GM21723 (cell line): ENCODE measurements around the gene GP9.

Experiments
- ATAC-seq: cut with Tn5 transposase; IDR thresholded peaks from one replicate; pipeline ENCODE4 v1.9.1; 2021; ENCODE audit warnings: mild to moderate bottlenecking, moderate library complexity; ENCODE audit not compliant: unreplicated experiment

Gene GP9

DNA sequence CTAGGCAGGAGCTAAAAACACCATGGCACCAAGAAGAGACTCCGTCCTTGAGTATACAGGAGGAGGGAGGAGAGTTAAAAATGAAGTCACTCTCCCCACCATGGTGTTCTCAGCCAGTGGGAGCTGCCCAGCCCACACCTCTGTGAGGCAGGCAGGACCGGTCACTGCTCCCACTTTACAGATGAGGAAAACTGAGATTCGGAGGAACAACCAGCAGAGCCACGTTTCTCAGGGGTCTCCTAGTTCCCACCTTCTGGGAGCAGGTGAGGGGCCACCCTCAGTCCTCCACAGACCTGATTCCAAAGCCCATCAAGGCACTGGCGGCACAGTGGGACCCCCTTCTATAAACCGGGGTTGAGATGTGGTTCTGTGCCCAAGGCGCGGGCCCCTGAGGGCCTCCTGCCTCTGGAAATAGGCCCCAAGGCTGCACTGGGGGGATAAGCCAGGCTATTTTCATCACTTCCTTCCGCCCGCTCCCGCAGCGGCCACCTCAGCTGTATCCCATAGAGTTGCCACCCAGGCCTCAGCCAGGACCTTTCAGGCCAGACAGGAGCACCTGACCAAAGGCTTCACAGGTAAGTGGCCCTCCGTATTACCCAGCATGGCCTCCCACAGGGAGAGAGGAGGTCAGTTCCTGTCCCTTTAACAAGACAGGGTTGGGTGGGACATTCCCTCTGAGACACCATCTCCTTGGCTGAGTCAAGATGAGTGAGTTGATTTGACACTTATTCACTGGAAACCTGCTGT, at the start of gene GP9:
Gene GP9 (plus strand): TSS at position 504 of the 747 bp plus-strand sequence. CDS start 961 bp downstream, outside the sequence.
- ATAC-seq = no peak

DNA sequence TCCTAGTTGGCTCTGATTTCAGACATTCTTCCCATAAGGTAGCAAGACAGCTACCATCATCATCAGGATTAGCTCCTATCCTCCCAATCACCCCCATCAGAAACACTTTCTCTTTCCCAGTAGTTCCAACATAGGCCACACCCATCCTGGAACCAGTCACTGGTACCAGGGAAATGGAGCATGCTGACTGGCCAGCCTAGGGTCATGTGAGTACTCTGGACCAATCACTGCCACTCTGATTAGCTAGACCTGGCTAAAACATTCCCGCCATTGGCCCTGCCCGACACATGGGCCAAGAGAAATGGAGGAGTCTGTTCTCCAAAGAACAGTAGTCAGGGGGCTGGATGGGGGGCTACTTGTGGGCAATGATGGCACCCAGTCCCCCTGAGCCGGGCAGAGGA, 47.1 kb upstream of the GP9 start:
- ATAC-seq = no peak

GRCh38 chr3:129014148-129014547, 46.4 kb upstream of the GP9 start:
- no peak for ATAC-seq

- no peak for ATAC-seq
Observed at GRCh38 chr3:129014793-129015345, 45.7 kb upstream of the GP9 start.

- ATAC-seq = no peak
Observed at GRCh38 chr3:129015388-129016105, 45.0 kb upstream of the GP9 start.

GRCh38 chr3:129016356-129016719, 44.2 kb upstream of the GP9 start:
- no peak for ATAC-seq

GRCh38 chr3:129016720-129017483, 43.7 kb upstream of the GP9 start:
- peak; percentile 78 for ATAC-seq

DNA sequence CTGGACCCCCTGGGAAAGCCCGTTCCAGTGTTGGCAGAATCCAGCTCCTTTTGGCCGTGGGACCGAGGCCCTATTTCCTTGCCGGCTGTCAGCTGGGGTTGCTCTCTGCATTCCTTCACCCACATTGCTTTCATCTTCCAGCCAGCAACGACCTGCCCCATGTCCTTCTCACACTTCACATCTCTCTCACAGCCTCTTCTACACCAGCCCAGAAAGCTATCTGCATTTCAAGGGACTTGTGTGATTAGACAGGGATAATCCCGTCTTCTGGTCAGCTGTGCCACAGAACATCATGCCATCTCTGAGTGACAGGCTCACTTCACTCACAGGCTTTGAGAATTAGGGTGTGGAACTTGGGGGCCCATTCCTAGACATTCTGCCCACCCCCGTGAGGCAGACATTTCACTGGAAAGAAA, 43.1 kb upstream of the GP9 start:
- peak; percentile 2 for ATAC-seq

GRCh38 chr3:129018271-129018670, 42.3 kb upstream of the GP9 start:
- ATAC-seq = no peak

- ATAC-seq = no peak
Observed at GRCh38 chr3:129018751-129019150, 41.8 kb upstream of the GP9 start.

- ATAC-seq = no peak
Observed at GRCh38 chr3:129019266-129019665, 41.3 kb upstream of the GP9 start.

DNA sequence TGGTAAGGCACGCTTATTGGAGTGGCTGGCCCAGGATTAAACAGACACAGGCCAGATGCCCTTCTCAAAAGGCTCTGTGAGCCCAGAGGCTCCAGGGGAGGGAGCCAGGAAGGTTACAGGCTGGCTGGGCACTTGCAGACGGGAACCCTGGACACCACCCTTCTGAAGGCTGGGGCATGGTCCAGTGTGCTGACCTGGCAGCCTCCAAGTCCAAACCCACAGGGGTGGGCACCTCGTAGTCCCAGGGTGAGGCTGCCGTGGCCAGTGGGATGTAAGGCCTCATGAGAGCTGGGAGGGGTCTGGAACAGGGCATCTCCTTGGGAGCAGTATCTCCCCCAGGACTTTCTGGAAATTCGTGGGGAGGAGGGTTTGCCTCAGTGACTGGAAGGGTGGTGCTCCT, 39.9 kb upstream of the GP9 start:
- ATAC-seq = no peak

DNA sequence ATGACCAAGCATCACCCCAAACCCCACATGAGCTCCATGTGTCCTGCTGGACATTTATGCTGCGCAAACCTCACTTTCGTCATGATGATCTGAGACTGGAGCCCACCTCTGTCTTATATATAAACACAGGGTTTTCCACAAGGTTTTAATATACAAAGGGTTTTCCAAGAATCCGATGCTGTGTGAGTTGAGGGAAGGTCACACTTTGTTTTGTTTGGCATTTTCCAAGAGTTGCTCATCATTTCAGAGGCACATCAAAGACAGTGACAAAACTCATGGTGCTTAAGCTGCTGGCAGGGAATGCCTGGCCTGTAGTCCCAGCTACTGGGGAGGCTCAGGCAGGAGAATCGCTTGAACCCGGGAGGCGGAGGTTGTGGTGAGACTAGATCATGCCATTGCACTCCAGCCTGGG, 39.4 kb upstream of the GP9 start:
- no peak for ATAC-seq

- no peak for ATAC-seq
Observed at GRCh38 chr3:129022114-129023007, 38.2 kb upstream of the GP9 start.

DNA sequence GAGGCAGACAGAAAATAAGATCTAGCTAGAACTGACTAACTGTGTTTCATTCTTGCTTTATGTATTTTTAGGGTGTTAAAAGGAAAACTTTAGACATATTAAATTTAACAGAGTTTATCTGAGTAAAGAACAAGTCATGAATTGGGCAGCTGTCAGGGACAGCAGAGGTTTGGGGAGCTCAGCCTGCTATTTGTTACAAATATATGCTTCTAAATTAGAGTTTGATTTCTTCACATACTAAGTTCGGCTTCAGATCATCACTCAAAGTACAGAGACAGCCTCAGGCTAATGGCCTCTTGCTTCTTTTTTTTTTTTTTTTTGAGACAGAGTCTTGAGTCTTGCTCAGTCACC, 37.6 kb upstream of the GP9 start:
- no peak for ATAC-seq

DNA sequence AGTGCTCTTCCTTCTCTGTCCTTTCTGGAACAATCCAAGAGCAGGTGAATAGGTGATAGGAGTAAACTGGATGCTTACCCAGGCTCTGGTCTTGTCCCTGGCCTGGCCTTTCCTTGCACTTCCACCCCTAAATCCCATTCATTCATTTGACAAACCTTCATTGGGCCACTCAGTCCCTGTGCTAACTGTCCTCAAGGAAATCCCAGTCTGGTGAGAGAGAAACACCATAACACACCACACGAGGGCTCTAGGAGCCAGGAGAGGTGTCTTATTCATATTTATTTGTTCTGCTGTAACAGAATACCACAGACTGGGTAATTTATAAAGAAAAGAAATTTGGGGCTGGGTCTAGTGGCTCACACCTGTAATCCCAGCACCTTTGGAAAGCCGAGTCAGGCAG, 36.7 kb upstream of the GP9 start:
- no peak for ATAC-seq

- ATAC-seq = no peak
Observed at GRCh38 chr3:129025108-129025507, 35.5 kb upstream of the GP9 start.

GRCh38 chr3:129025691-129026435, 34.7 kb upstream of the GP9 start:
- no peak for ATAC-seq

- ATAC-seq = peak; percentile 99
Observed at GRCh38 chr3:129026728-129027543, 33.6 kb upstream of the GP9 start.
